A549 (cell line): ENCODE results near the gene PERM1. TPM values are rescaled to one million over a fixed set of nuclear protein-coding genes. Genes with fewer than 3 reads are reported as not detected.

Source experiments
- ATAC-seq, 2 experiments: fragments of 200-7000 bp in 1 of 2; fragments of >200 bp in 1 of 2; cut with Nextera tagmentation in 1 of 2; cut with Tn5 transposase in 1 of 2; 3 replicates each; pipeline versions ENCODE4 v1.8.0 to v1.9.1; 2018 to 2020; ENCODE audit warnings: mild to moderate bottlenecking in 1 of 2, moderate library complexity in 1 of 2
- CTCF ChIA-PET: fragments of 300-600 bp; sonication (Branson Sonifier 250); formaldehyde crosslinking; extraction: SDS; loops from one replicate; lab custom pipeline; 2021; ENCODE audit warnings: antibody characterized with exemption, inconsistent platforms; lab: Yijun Ruan, JAX
- POLR2A ChIA-PET: fragments of 350-600 bp; formaldehyde crosslinking; extraction: SDS; loops from one replicate; lab custom pipeline; 2021; ENCODE audit warnings: antibody characterized with exemption, inconsistent platforms; lab: Yijun Ruan, JAX
- DNase-seq, 2 experiments: peaks; one replicate each; pipeline versions ENCODE4 v3.0.0 to v3.0.0-alpha.2; 2011 to 2016; ENCODE audit warnings: low read depth in 1 of 2, low spot score in 1 of 2
- FAIRE-seq: peaks from 2 replicates; lab custom pipeline; 2011; peaks lifted over from hg19 to GRCh38; lab: Jason Lieb, UNC
- H3K27ac ChIP-seq, 2 experiments: fragments of >200 bp; sonication (Bioruptor Twin); formaldehyde crosslinking; 3 replicates each; pipeline ENCODE4 v1.5.1; 2016 to 2017
- H3K4me1 ChIP-seq: fragments of >200 bp; sonication (Bioruptor Twin); formaldehyde crosslinking; 3 replicates; pipeline ENCODE4 v1.6.1; 2016
- H3K4me2 ChIP-seq: fragments of >200 bp; sonication (Bioruptor Twin); formaldehyde crosslinking; 3 replicates; pipeline ENCODE4 v1.6.1; 2016
- H3K4me3 ChIP-seq: fragments of >200 bp; sonication (Bioruptor Twin); formaldehyde crosslinking; 3 replicates; pipeline ENCODE4 v1.5.1; 2016
- H3K9me3 ChIP-seq: fragments of >200 bp; sonication (Bioruptor Twin); formaldehyde crosslinking; 3 replicates; pipeline ENCODE4 v1.6.1; 2016
- BCL3 ChIP-seq: fragments of >200 bp; sonication (Bioruptor Twin); formaldehyde crosslinking; IDR thresholded peaks from 3 replicates; pipeline ENCODE4 v1.6.1; 2016
- CBX8 ChIP-seq: fragments of 200-600 bp; sonication (generic); IDR thresholded peaks from 2 replicates; pipeline ENCODE4 v1.6.1; 2016
- EHMT2 ChIP-seq: fragments of 200-600 bp; sonication (generic); IDR thresholded peaks from 2 replicates; pipeline ENCODE4 v1.6.1; 2016; ENCODE audit warnings: antibody characterized with exemption, low read depth, mild to moderate bottlenecking, moderate library complexity
- GATA3 ChIP-seq: IDR thresholded peaks from 2 replicates; pipeline ENCODE4 v1.6.1; 2012; ENCODE audit warnings: borderline replicate concordance
- HOXB5 ChIP-seq: fragments of 250-450 bp; sonication (Bioruptor Pico); IDR thresholded peaks from 2 replicates; pipeline ENCODE4 v1.5.0; 2020; ENCODE audit warnings: mild to moderate bottlenecking, moderate library complexity
- JUN ChIP-seq, 2 experiments: fragments of >200 bp; sonication (Bioruptor Twin); formaldehyde crosslinking; IDR thresholded peaks; 2 replicates in 1 of 2; 3 replicates in 1 of 2; pipeline ENCODE4 v1.6.1; 2016 to 2017
- JUNB ChIP-seq: fragments of >200 bp; sonication (Bioruptor Twin); formaldehyde crosslinking; IDR thresholded peaks from 2 replicates; pipeline ENCODE4 v1.6.1; 2016
- MAX ChIP-seq: IDR thresholded peaks from 2 replicates; pipeline ENCODE4 v1.6.1; 2012
- NFE2L2 ChIP-seq: fragments of 150-350 bp; conservative IDR thresholded peaks from 2 replicates; pipeline ENCODE4 v1.6.1; 2014; ENCODE audit warnings: low read length
- PBX3 ChIP-seq: IDR thresholded peaks from 2 replicates; pipeline ENCODE4 v1.6.1; 2012
- RAD21 ChIP-seq, 2 experiments: fragments of >200 bp in 1 of 2; sonication (Bioruptor Twin) in 1 of 2; formaldehyde crosslinking in 1 of 2; IDR thresholded peaks in 1 of 2; conservative IDR thresholded peaks in 1 of 2; 2 replicates in 1 of 2; 3 replicates in 1 of 2; pipeline ENCODE4 v1.6.1; 2012 to 2018; ENCODE audit warnings: inconsistent platforms in 1 of 2
- RARB ChIP-seq: fragments of 250-450 bp; sonication (Bioruptor Pico); IDR thresholded peaks from 2 replicates; pipeline ENCODE4 v1.8.0; 2021; ENCODE audit warnings: mild to moderate bottlenecking, moderate library complexity
- RCOR1 ChIP-seq: fragments of 150-350 bp; IDR thresholded peaks from 2 replicates; pipeline ENCODE4 v1.6.1; 2014; ENCODE audit warnings: antibody characterized with exemption, low read length, low read depth
- REST ChIP-seq: fragments of 200-600 bp; sonication (generic); IDR thresholded peaks from 2 replicates; pipeline ENCODE4 v1.6.1; 2016; ENCODE audit warnings: antibody characterized with exemption, mild to moderate bottlenecking, moderate library complexity
- SMC3 ChIP-seq: fragments of >200 bp; sonication (Bioruptor Twin); formaldehyde crosslinking; IDR thresholded peaks from 3 replicates; pipeline ENCODE4 v1.6.1; 2018; ENCODE audit warnings: inconsistent platforms
- TP53 ChIP-seq: fragments of 250-450 bp; sonication (Bioruptor Pico); IDR thresholded peaks from 2 replicates; pipeline ENCODE4 v1.5.0; 2021; ENCODE audit warnings: mild to moderate bottlenecking, moderate library complexity
- ZSCAN20 ChIP-seq: fragments of 250-450 bp; sonication (Bioruptor Pico); IDR thresholded peaks from 2 replicates; pipeline ENCODE4 v1.8.0; 2022; ENCODE audit warnings: mild to moderate bottlenecking, moderate library complexity
- WGBS: methylation state at CpG from one replicate; pipeline ENCODE4 v1.1.6; 2017; ENCODE audit errors: missing lambda C conversion rate; 5-methylcytosine and 5-hydroxymethylcytosine counted together
- polyA plus RNA-seq, 4 experiments: library from polyadenylated mRNA; depleted of rRNA in 3 of 4; stranded (reverse); fragments of >200 nt; fragmentation: RNase III in 1 of 4; extraction: RNeasy Plus Mini Kit Qiagen cat#74134 plus additional on column Dnase treatment in 1 of 4; gene quantifications; 2 replicates in 3 of 4; 3 replicates in 1 of 4; pipeline ENCODE4 v1.2.3, GENCODE V29; 2011 to 2017

The PERM1 gene
- polyA plus RNA-seq, 2 of the 4 experiments (the other 2 are of a cell fraction), result 0.30 TPM; not detected in 1

- POLR2A ChIA-PET, result interaction anchor here (0.6 to 1.9 kb wide), 3 partner anchors 23 to 46 kb away, joined by 4 to 10 read pairs (median 7); partner anchors contain the start of gene PLEKHN1
Measured at GRCh38 chr1:943545-944340, 38.1 kb downstream of the PERM1 start.

More at GRCh38 chr1:943545-944340, 38.1 kb downstream of the PERM1 start:
- FAIRE-seq, result no peak
- no peaks in the 10 kb centered on the region for H3K9me3 ChIP-seq
- peak overlapping the region; percentile 100 for H3K27ac ChIP-seq
- peak overlapping the region; percentile 71; the same call in 2 of the 3 replicates for H3K4me3 ChIP-seq
- CTCF ChIA-PET, result interaction anchor here (0.8 to 8.1 kb wide), 5 partner anchors 11 to 41 kb away, joined by 3 to 84 read pairs (median 6); no protein-coding TSS in a partner anchor
- peak in 1 of 2 experiments; percentile 46 for DNase-seq
- no peak for ATAC-seq
- peak overlapping the region; percentile 100 for H3K4me2 ChIP-seq
- 40% methylated on average over 7 of the region's 27 CpGs for WGBS
- H3K4me1 ChIP-seq, result peaks cover 58% of the 10 kb centered on the region
- TF ChIP-seq SMC3 (no peak), BCL3 (no peak; the same call in 2 of the 3 replicates), TP53 (no peak), GATA3 (peak; percentile 8; the same call in 1 of the 2 replicates), CBX8 (no peak), HOXB5 (CRISPR knock-in tag) (no peak), JUNB (no peak), REST (no peak), ZSCAN20 (no peak), NFE2L2 (no peak), RCOR1 (no peak), JUN (IDR thresholded peaks at IDR 0.05) (no peak; a peak in 1 of 5 replicates), RAD21 (conservative IDR thresholded peaks at IDR 0.05 in 1 of 2, IDR thresholded peaks at IDR 0.05 in 1 of 2) (no peak), MAX (no peak), EHMT2 (no peak), PBX3 (peak; percentile 24; the same call in 1 of the 2 replicates), RARB (CRISPR knock-in tag) (no peak)
